Sigmoid colon (tissue), 7 donors: ENCODE results near the gene PERM1. TPM values are rescaled to one million over a fixed set of nuclear protein-coding genes. Genes with fewer than 3 reads are reported as not detected.
"Not testable (repeated sequence)": the region's sequence is repeated elsewhere in the genome, so short reads cannot be mapped to it uniquely, and the experiment has no call there.

Experiments
- DNase-seq: peaks from one replicate; pipeline ENCODE4 v3.0.0-alpha.2; 2019
- H3K27ac ChIP-seq, 4 donors: fragments of 200-600 bp; sonication (generic); one replicate each; pipeline ENCODE4 v1.5.1; 2016 to 2019; ENCODE audit warnings: mild to moderate bottlenecking in 1 of 4
- H3K27me3 ChIP-seq, 3 donors: fragments of 200-600 bp; sonication (generic); one replicate each; pipeline ENCODE4 v1.5.1; 2019; ENCODE audit warnings: mild to moderate bottlenecking in 1 of 3
- H3K36me3 ChIP-seq, 4 donors: fragments of 200-600 bp; sonication (generic); one replicate each; pipeline ENCODE4 v1.5.1; 2016 to 2019
- H3K4me1 ChIP-seq, 4 donors: fragments of 200-600 bp; sonication (generic); one replicate each; pipeline ENCODE4 v1.5.1; 2017 to 2019
- H3K4me3 ChIP-seq, 4 donors: fragments of 200-600 bp; sonication (generic); one replicate each; pipeline ENCODE4 v1.5.1; 2017 to 2019; ENCODE audit warnings: mild to moderate bottlenecking in 2 of 4, moderate library complexity in 1 of 4
- H3K9me3 ChIP-seq, 4 donors: fragments of 200-600 bp in 3 of 4; sonication (generic) in 3 of 4; one replicate each; pipeline versions ENCODE4 v1.5.1 to v1.6.1; 2013 to 2019
- EP300 ChIP-seq, 4 donors: sonication (generic); formaldehyde crosslinking; IDR thresholded peaks; one replicate each; pipeline ENCODE4 v1.6.1; 2017; ENCODE audit warnings: antibody characterized with exemption in 4 of 4
- POLR2A ChIP-seq, 2 donors: fragments of 450-650 bp; IDR thresholded peaks; one replicate each; pipeline ENCODE4 v1.6.1; 2016; ENCODE audit warnings: antibody characterized with exemption in 2 of 2, mild to moderate bottlenecking in 2 of 2, moderate library complexity in 2 of 2
- POLR2AphosphoS5 ChIP-seq, 4 donors: sonication (generic); formaldehyde crosslinking; IDR thresholded peaks; one replicate each; pipeline ENCODE4 v1.6.1; 2017; ENCODE audit warnings: antibody characterized with exemption in 4 of 4
- WGBS, 2 donors: extraction: QIAGEN DNeasy Blood & Tissue Kit; methylation state at CpG; one replicate each; pipeline ENCODE4 v1.1.7; 2013; 5-methylcytosine and 5-hydroxymethylcytosine counted together
- intact Hi-C: fragments of 100-400 bp; cut with DNase I; formaldehyde crosslinking; loops from one replicate; pipeline ENCODE4 v1.15.1; 2023
- polyA plus RNA-seq, 3 donors: library from polyadenylated mRNA; stranded (reverse); fragments of 200-250 nt; gene quantifications; one replicate each; pipeline ENCODE4 v1.2.3, GENCODE V29; 2013
- total RNA-seq, 4 donors: library from RNA; depleted of rRNA; stranded (reverse); fragments of >200 nt; gene quantifications; one replicate each; pipeline ENCODE4 v1.1.0, GENCODE V29; 2016
- TF ChIP-seq, protein P1 (sequence below), 4 experiments: fragments of 450-650 bp in 3 of 4; fragments of 200-600 bp in 1 of 4; IDR thresholded peaks; one replicate each; pipeline ENCODE4 v1.5.1; 2016 to 2019; ENCODE audit warnings: antibody characterized with exemption in 4 of 4, mild to moderate bottlenecking in 3 of 4, moderate library complexity in 2 of 4
- donor health status: healthy with polysubstance abuse.
- donor health status: Bipolar disorder and iron deficiency.
- donor health status: healthy.

PERM1 gene
- total and polyA plus RNA-seq, 7 donors = under 0.01 to 0.69 (median 0.16) TPM; not detected in 4

DNA sequence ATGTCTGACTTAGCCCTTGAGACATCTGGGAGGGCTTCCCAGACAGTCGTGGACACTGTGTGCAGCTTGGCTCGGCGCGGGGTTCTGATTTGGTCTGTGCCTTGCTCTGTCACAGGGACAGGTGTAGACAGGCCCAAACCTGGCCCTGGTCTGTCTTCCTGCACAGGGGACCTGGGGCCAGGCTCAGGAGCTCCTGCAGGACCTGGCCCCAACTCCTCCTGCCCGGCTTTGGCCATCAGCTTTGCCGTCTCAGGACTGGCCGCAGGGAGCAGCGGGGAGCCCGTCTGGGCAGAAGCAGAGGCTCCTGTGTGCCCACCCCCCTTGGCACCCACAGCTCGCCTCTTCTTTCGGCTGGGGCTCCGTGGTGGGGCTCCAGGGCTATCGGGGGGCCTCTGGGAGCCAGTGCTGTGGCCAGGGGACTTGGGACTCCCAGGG is 1.7 kb downstream of the PERM1 start:
- WGBS, 2 donors = 71 to 82% methylated on average over 13 of the region's 13 CpGs
- H3K36me3 ChIP-seq = no peaks in the 10 kb centered on the region
- H3K4me3 ChIP-seq = no peak overlapping the region
- no peak overlapping the region for H3K27ac ChIP-seq
- DNase-seq = no peak
- intact Hi-C loops = no loop called here
- H3K4me1 ChIP-seq = peaks cover 0 to 16% (median 13%) of the 10 kb centered on the region in 4 donors
- TF ChIP-seq, protein P1, sequence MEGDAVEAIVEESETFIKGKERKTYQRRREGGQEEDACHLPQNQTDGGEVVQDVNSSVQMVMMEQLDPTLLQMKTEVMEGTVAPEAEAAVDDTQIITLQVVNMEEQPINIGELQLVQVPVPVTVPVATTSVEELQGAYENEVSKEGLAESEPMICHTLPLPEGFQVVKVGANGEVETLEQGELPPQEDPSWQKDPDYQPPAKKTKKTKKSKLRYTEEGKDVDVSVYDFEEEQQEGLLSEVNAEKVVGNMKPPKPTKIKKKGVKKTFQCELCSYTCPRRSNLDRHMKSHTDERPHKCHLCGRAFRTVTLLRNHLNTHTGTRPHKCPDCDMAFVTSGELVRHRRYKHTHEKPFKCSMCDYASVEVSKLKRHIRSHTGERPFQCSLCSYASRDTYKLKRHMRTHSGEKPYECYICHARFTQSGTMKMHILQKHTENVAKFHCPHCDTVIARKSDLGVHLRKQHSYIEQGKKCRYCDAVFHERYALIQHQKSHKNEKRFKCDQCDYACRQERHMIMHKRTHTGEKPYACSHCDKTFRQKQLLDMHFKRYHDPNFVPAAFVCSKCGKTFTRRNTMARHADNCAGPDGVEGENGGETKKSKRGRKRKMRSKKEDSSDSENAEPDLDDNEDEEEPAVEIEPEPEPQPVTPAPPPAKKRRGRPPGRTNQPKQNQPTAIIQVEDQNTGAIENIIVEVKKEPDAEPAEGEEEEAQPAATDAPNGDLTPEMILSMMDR (IDR thresholded peaks at IDR 0.05) = no peak
- H3K9me3 ChIP-seq = no peaks in the 10 kb centered on the region
- peaks cover 4 to 45% (median 20%) of the 10 kb centered on the region in 3 donors for H3K27me3 ChIP-seq

DNA sequence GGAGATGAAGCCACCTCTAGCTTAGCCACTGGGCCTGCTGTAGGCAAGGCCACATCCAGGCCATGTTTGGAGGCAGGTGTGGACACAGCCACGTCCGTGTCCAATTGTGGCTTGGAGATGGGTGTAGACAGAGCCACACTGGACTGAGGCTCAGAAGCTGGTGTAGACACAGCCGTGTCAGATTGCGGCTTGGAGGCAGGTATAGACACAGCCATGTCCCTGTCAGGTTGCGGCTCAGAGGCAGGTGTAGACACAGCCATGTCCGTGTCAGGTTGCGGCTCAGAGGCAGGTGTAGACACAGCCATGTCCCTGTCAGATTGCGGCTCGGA is 2.2 kb downstream of the PERM1 start:
- intact Hi-C loops = loop anchor here (5.0 kb wide), 1 partner anchor 77 kb away; no protein-coding TSS in a partner anchor
- no peaks in the 10 kb centered on the region for H3K9me3 ChIP-seq
- H3K4me1 ChIP-seq = peaks cover 0 to 16% (median 13%) of the 10 kb centered on the region in 4 donors
- no peak for TF ChIP-seq EP300 (IDR thresholded peaks at IDR 0.05)
- no peak for TF ChIP-seq POLR2A (IDR thresholded peaks at IDR 0.05)
- TF ChIP-seq POLR2AphosphoS5 (IDR thresholded peaks at IDR 0.05) = no peak
- TF ChIP-seq, protein P1 (IDR thresholded peaks at IDR 0.05) = no peak
- peaks cover 4 to 47% (median 20%) of the 10 kb centered on the region in 3 donors for H3K27me3 ChIP-seq
- no peak overlapping the region for H3K4me3 ChIP-seq
- H3K27ac ChIP-seq = no peak overlapping the region
- no peaks in the 10 kb centered on the region for H3K36me3 ChIP-seq
- WGBS, 2 donors = 84 to 93% methylated on average over 9 of the region's 9 CpGs
- DNase-seq = no peak

DNA sequence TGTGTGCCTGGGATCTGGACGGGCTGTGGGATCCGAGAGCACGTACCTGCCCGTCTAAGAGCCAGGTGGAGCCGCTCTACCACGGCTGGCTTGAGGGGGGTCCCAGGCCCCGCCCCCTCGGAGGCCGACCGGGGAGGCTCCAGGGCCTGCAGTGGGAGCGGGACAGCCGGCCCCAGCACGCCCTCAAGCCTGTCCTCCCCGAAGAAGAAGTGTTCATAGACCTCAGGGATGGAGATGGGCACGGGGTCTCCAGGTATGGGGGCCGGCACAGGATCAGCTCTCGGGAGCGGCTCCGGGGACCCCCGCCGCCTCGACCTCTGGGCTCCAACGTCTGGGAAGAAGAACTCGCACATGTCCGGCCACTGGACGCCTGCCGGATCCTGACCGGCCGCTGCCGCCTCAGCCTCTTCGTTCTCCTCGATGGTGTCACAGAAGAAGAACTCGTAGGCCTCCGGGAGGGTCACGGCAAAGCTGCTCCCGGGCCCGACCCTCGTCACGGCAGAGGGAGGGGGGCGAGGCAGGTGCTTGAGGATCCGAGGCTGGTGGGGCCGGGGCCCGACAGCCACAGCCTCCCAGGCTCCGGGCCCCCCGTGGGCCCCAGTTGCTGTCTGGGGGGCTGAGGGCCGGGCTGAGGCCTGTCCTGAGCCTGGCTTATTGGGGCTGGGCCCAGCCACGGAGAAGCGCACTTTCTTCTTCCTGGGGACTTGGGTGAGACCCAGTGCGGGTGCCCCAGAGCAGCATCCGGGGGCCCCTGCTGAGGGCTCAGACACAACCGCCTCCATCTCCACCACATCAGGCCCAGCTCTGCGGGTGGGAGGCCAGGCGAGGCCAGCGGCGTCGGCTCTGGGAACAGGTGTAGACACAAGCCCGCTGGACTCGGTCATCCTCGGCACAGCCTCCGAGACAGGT is 2.8 kb downstream of the PERM1 start:
- no peaks in the 10 kb centered on the region for H3K36me3 ChIP-seq
- intact Hi-C loops = loop anchor here (5.0 kb wide), 1 partner anchor 77 kb away; no protein-coding TSS in a partner anchor
- peaks cover 0 to 13% (median 10%) of the 10 kb centered on the region in 4 donors for H3K4me1 ChIP-seq
- 86 to 89% methylated on average over 60 of the region's 60 CpGs for WGBS, 2 donors
- no peak overlapping the region for H3K4me3 ChIP-seq
- TF ChIP-seq POLR2A (IDR thresholded peaks at IDR 0.05) = no peak
- TF ChIP-seq, protein P1 (IDR thresholded peaks at IDR 0.05) = no peak
- TF ChIP-seq POLR2AphosphoS5 (IDR thresholded peaks at IDR 0.05) = no peak
- TF ChIP-seq EP300 (IDR thresholded peaks at IDR 0.05) = no peak
- peaks cover 7 to 47% (median 24%) of the 10 kb centered on the region in 3 donors for H3K27me3 ChIP-seq
- H3K27ac ChIP-seq = no peak overlapping the region
- H3K9me3 ChIP-seq = no peaks in the 10 kb centered on the region
- peak; percentile 61 for DNase-seq

DNA sequence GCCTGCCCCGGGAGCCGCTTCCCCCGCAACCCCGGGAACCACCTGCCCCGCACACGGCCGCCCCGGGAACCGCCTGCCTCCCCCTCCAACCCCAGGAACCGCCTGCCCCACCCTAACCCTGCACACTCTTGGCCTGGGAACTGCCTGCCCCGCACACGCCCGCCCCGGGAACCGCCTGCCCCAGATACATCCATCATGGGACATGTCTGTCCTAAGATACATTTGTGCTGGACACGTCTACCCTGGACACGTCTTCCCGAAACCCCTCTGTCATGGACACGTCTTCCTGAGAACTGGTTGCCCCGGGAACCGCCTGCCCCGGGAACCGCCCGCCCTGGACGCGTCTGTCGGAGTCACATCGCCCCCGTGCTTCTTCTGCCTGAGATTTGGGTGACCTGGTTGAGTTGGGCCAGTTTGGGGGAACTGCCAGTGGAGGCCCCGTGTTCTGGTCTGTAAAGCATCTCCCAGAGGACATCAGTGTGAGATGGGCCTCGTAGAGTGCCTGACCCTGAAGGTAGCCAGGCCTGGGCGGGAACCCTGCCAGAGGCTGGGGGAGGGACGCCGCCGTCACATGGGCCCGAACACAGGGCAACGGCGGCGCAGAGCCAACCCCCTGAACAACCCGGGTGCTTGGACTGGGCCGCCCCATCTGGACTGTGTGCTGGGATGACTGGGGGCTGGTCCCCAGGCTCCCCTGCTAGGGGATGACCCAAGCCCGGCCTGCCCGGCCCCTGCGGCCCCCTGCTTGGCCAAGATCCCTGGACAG is 3.6 kb downstream of the PERM1 start:
- intact Hi-C loops = loop anchor here (5.0 kb wide), 1 partner anchor 76 kb away; no protein-coding TSS in a partner anchor
- no peaks in the 10 kb centered on the region for H3K36me3 ChIP-seq
- peak; percentile 62 for DNase-seq

DNA sequence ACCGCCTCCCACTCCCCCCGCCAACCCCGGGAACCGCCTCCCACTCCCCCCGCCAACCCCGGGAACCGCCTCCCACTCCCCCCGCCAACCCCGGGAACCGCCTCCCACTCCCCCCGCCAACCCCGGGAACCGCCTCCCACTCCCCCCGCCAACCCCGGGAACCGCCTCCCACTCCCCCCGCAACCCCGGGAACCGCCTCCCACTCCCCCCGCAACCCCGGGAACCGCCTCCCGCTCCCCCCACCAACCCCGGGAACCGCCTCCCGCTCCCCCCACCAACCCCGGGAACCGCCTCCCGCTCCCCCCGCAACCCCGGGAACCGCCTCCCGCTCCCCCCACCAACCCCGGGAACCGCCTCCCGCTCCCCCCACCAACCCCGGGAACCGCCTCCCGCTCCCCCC is 5.1 kb downstream of the PERM1 start:
- DNase-seq = peak; percentile 88
- intact Hi-C loops = loop anchor here (5.0 kb wide), 1 partner anchor 74 kb away; no protein-coding TSS in a partner anchor

More for the DNA sequence above, 3.6 kb downstream of the PERM1 start:
- H3K4me1 ChIP-seq = peaks cover 0 to 10% (median 9%) of the 10 kb centered on the region in 4 donors
- no peak overlapping the region for H3K27ac ChIP-seq
- no peak for TF ChIP-seq EP300 (IDR thresholded peaks at IDR 0.05)
- TF ChIP-seq, protein P1 (IDR thresholded peaks at IDR 0.05) = no peak
- TF ChIP-seq POLR2AphosphoS5 (IDR thresholded peaks at IDR 0.05) = no peak
- TF ChIP-seq POLR2A (IDR thresholded peaks at IDR 0.05) = no peak
- H3K4me3 ChIP-seq = no peak overlapping the region
- no peaks in the 10 kb centered on the region for H3K9me3 ChIP-seq
- WGBS, 2 donors = 74 to 87% methylated on average over 44 of the region's 44 CpGs
- peaks cover 7 to 47% (median 26%) of the 10 kb centered on the region in 3 donors for H3K27me3 ChIP-seq

More for the DNA sequence above, 5.1 kb downstream of the PERM1 start:
- not testable (repeated sequence) for H3K9me3 ChIP-seq, H3K4me1 ChIP-seq, H3K4me3 ChIP-seq, H3K27ac ChIP-seq, H3K36me3 ChIP-seq
- peaks cover 18 to 47% (median 40%) of the 10 kb centered on the region in 3 donors for H3K27me3 ChIP-seq
- 43 to 64% methylated on average over 16 of the region's 39 CpGs for WGBS, 2 donors
